GM13976 (cell line): ENCODE results near the gene LIPK.

Source experiments
- DNase-seq: peaks from one replicate; pipeline ENCODE4 v3.0.0; 2012; ENCODE audit warnings: low spot score
- in situ Hi-C: fragments of 300-500 bp; cut with MboI; formaldehyde crosslinking; loops from one replicate; pipeline ENCODE4 v1.12.0; 2022; ENCODE audit warnings: low sequenced_read_pairs, mixed read lengths, inconsistent platforms; ENCODE audit not compliant: unreplicated experiment
- TF ChIP-seq, protein P1 (sequence below): IDR thresholded peaks from 2 replicates; pipeline ENCODE4 v1.5.1; 2012; ENCODE audit warnings: borderline replicate concordance, mild to moderate bottlenecking; ENCODE audit not compliant: insufficient read depth; ENCODE audit errors: extremely low read depth, missing control alignments, control extremely low read depth

Gene LIPK

GRCh38 chr10:88664142-88664541 lies 41.9 kb upstream of the LIPK start, which contains the start of gene LIPF:
TSS of gene LIPF (plus strand) at chr10:88664442. CDS start at chr10:88667298, 2,856 bp downstream.
- in situ Hi-C loops, result no loop called here
- TF ChIP-seq, protein P1, sequence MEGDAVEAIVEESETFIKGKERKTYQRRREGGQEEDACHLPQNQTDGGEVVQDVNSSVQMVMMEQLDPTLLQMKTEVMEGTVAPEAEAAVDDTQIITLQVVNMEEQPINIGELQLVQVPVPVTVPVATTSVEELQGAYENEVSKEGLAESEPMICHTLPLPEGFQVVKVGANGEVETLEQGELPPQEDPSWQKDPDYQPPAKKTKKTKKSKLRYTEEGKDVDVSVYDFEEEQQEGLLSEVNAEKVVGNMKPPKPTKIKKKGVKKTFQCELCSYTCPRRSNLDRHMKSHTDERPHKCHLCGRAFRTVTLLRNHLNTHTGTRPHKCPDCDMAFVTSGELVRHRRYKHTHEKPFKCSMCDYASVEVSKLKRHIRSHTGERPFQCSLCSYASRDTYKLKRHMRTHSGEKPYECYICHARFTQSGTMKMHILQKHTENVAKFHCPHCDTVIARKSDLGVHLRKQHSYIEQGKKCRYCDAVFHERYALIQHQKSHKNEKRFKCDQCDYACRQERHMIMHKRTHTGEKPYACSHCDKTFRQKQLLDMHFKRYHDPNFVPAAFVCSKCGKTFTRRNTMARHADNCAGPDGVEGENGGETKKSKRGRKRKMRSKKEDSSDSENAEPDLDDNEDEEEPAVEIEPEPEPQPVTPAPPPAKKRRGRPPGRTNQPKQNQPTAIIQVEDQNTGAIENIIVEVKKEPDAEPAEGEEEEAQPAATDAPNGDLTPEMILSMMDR, result no peak
- DNase-seq, result no peak

DNA sequence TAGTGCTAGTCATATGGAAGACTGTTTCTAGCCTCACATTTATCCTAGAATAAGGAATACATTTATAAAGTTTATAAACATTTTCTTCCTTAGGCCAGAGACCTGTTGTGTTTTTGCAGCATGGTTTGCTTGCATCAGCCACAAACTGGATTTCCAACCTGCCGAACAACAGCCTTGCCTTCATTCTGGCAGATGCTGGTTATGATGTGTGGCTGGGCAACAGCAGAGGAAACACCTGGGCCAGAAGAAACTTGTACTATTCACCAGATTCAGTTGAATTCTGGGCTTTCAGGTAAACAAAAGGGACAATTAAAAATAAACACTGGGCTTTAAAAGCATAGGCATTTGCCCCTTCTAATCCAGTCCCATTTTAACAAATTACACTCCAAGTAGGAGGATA lies 37.6 kb upstream of the LIPK start:
- TF ChIP-seq, protein P1, result no peak
- no peak for DNase-seq
- in situ Hi-C loops, result no loop called here

DNA sequence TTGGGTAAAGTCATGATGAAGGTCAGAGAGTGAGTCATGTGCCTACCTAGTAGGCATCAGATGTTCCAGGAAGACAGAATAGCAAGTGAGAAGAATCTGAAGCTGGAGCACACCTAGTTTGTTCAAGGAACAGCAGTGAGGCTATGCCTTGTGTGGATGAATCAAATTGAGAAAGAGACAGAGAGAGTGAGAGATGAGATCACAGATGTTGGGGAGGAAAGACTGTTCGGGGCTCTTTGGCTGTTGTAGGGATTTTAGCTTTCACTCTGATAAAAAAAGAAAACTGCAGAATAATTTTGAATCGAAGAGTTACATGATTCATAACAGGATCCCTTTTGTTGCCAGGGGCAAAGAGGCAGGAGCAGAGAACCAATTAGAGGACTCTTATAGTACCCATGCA lies 35.6 kb upstream of the LIPK start:
- in situ Hi-C loops, result no loop called here
- TF ChIP-seq, protein P1, result no peak
- peak; percentile 38 for DNase-seq

- peak; percentile 15 for DNase-seq
- in situ Hi-C loops, result no loop called here
- TF ChIP-seq, protein P1, result no peak
These were observed 34.0 kb upstream of the LIPK start for GRCh38 chr10:88672041-88672440.

GRCh38 chr10:88676283-88677060 lies 29.6 kb upstream of the LIPK start:
- TF ChIP-seq, protein P1, result no peak
- DNase-seq, result no peak
- in situ Hi-C loops, result no loop called here

DNA sequence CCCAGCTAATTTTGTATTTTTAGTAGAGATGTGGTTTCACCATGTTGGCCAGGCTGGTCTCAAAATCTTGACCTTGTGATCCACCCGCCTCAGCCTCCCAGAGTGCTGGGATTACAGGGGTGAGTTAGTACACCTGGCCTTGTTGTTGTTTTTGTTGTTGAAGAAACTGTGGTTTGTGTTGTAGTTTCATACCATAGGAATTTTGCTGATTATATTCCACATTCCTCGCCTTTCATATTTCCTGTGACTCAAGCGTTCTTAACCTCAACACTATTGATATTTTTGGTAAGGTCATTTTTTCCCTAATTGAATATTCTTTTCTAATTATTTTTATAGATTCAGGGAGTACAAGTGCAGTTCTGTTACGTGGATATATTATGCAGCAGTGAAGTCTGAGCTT lies 25.1 kb upstream of the LIPK start:
- TF ChIP-seq, protein P1, result no peak
- in situ Hi-C loops, result loop anchor here (10.0 kb wide), 1 partner anchor 134 kb away; no protein-coding TSS in a partner anchor
- DNase-seq, result no peak
